HG02938 (cell line): ENCODE data around the gene TPT1.
A peak's percentile ranks its signal among the peaks of the same experiment; 100 is the strongest.
"Not testable (repeated sequence)": the region's sequence is repeated elsewhere in the genome, so short reads cannot be mapped to it uniquely, and the experiment has no call there.

Experiments
- ATAC-seq: cut with Tn5 transposase; IDR thresholded peaks from one replicate; pipeline ENCODE4 v1.9.1; 2021; ENCODE audit warnings: mild to moderate bottlenecking, moderate library complexity; ENCODE audit not compliant: unreplicated experiment

The TPT1 gene

DNA sequence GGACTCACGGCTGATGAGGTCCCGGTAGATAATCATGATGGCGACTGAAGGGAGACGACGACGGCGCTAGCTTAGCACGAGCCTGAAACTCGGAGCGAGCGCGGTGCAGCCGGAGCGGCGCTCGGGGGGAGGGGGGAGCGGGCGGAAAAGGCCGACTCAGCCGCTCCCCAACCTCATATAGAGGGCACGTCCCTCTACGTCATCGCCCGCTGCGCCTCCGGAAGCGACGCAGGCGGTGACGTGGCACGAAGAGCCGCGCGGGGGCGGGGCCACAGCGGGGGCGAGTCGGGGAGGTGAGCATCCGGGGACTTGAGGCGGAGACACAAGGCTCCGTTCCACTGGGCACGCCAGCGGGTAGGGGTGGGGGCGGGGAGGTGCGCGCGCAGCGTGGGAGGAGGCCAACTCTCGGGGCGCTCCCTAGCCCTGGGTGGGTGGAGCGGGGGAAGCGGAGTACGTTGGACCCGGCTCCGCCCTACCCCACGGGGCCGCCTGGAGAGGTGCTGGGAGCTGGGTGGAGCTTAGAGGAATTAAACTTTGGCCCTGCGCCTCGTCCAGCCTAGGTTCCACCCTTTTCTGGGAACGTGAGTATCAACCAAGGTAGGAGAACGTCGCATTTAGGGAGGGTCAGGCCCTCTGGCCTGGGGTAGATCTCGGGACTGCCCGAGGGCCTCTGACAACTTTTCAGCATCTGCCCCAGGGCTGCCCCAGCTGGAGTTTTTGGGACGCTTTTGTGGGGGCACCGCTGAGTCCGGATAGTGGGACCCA is at the start of gene TPT1:
Gene TPT1, minus strand, starts transcription at position 150 of the 765 bp plus-strand sequence. Its CDS starts 114 bp downstream, at position 36.
- ATAC-seq, result peak; percentile 79

DNA sequence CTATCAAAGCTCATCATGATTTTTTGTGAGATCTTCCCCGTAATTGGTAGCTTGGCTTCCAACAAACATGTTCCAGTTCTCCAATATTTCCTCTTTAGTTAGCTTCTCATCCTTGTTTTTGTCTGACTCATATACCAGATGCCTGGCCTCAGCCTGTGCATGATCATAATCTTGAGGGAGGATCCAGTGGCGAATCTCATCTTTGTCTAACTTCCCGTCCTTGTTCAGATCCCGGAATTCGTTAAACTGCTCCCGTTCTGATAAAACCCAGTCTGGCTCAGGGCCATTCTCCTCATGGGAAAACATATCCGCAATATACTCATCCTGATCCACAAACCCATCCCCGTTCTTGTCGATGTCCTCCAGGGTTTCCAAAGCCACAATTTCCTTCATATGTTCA is 49.4 kb upstream of the TPT1 start:
- ATAC-seq, result not testable (repeated sequence)

DNA sequence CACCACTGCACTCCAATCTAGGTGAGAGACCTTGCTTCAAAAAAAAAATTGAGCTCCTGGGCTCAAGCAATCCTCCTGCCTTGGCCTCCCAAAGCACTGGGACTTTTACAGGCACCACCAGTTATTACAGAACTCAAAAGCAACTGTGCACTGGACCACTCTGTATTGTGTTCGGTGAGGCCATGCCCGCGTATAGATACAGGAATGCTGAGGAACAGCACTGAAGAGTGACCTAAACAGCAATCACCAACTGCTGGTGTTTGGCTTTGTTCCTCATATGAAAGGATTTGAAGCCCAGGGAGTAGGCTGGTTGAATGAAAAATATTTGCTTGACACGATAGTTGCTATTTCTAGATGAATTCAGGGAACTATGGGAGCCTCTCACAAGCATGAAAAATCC is 47.7 kb upstream of the TPT1 start:
- no peak for ATAC-seq

GRCh38 chr13:45386892-45387575 is 46.1 kb upstream of the TPT1 start:
- not testable (repeated sequence) for ATAC-seq

- ATAC-seq, result no peak
These were observed 45.0 kb upstream of the TPT1 start for GRCh38 chr13:45385907-45386553.

- ATAC-seq, result no peak
These were observed 44.3 kb upstream of the TPT1 start for GRCh38 chr13:45385320-45385719.

DNA sequence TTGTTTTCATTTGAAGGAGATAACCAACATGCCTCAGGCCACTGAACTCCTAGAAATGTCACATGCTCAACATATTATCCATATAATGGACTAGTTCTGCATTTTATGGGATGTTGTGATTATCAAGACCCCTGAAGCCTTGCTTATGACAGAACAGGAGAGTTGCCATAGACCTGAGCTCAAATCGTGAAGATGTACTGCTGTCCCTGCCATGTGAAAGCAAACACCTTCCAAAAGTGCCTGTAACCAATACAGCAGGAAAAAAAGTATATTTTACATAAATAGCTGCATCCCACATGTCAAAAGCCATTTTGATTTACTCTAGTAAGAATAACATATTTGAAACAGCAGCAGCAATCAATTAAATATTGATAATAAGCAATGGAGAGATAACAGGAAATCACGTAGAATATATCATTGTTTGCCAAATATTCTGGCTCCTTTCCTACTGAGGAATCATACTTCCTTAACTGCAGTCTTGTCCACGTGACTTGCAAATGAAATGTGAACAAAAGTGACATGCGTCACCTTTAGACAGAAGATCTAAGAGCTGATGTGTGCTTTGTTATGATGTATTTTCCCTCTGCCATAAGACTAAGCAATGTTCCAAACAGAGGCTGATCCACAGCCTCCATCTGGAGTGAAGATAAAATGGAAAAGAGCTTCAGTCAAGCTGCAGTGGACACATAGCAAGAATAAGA is 43.6 kb upstream of the TPT1 start:
- ATAC-seq, result no peak

GRCh38 chr13:45382739-45383138 is 41.8 kb upstream of the TPT1 start:
- ATAC-seq, result not testable (repeated sequence)

- no peak for ATAC-seq
These were observed 40.2 kb upstream of the TPT1 start for GRCh38 chr13:45381196-45381595.

DNA sequence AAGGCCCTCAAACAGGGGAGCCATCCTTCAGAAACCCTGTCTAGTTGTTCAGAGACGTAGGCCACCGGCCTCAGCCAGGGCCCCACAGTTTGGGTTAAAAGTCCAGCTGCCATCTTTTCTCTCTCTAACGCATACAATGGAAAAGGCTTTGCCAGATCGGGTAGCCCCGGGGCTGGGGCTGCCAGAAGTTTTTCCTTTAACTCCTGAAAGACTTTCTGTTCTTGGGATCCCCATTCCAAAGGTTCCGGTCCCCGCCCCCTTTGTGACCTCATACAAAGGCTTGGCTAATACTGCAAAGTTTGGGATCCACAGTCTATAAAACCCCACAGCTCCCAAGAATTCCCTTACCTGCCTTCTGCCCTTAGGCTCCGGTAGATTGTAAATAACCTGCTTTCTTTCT is 39.7 kb upstream of the TPT1 start:
- ATAC-seq, result not testable (repeated sequence)

DNA sequence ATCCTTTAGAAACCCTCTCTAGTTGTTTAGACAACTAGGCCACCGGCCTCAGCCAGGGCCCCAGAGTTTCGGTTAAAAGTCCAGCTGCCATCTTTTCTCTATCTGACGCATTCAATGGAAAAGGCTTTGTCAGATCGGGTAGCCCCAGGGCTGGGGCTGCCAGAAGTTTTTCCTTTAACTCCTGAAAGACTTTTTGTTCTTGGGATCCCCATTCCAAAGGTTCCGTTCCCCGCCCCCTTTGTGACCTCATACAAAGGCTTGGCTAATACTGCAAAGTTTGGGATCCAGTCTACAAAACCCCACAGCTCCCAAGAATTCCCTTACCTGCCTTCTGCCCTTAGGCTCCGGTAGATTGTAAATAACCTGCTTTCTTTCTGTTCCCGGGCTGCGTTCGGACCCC is 38.5 kb upstream of the TPT1 start:
- ATAC-seq, result not testable (repeated sequence)

- ATAC-seq, result not testable (repeated sequence)
These were observed 37.8 kb upstream of the TPT1 start for GRCh38 chr13:45378786-45379185.

DNA sequence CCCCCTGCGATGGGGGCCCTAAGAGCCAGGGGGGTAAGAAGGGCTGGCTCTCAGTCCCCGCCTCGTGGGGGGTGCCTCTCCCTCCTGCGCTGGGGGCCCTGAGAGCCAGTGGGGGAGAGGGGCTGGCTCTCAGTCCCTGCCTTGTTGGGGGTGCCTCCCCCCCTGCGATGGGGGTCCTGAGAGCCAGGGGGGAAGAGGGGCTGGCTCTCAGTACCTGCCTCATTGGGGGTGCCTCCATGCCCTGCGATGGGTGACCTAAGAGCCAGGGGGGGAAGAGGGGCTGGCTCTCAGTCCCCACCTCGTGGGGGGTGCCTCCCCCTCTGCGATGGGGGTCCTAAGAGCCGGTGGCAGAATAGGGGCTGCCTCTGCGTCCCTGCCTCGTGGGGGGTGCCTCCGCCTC is 36.3 kb upstream of the TPT1 start:
- not testable (repeated sequence) for ATAC-seq

GRCh38 chr13:45376651-45377050 is 35.7 kb upstream of the TPT1 start:
- ATAC-seq, result not testable (repeated sequence)

GRCh38 chr13:45374917-45375316 is 33.9 kb upstream of the TPT1 start:
- ATAC-seq, result no peak

DNA sequence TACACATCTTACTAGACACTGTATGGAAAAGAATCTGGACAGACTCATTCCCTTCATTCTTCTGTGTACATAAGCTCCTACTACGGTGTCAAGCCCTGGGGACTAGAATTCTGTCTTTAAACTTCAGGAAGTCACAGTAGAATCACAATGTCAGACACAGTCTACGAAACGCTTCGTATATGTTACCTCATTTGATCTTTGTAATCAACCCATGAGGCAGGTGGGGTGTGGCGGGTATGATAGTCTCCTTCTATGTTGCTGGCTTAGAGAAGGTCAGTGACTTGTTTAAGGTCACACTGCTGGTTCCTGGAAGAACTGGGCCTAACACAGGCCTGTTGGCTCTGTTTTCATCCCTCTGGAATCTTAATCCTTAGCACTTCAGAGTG is 32.2 kb upstream of the TPT1 start:
- no peak for ATAC-seq

DNA sequence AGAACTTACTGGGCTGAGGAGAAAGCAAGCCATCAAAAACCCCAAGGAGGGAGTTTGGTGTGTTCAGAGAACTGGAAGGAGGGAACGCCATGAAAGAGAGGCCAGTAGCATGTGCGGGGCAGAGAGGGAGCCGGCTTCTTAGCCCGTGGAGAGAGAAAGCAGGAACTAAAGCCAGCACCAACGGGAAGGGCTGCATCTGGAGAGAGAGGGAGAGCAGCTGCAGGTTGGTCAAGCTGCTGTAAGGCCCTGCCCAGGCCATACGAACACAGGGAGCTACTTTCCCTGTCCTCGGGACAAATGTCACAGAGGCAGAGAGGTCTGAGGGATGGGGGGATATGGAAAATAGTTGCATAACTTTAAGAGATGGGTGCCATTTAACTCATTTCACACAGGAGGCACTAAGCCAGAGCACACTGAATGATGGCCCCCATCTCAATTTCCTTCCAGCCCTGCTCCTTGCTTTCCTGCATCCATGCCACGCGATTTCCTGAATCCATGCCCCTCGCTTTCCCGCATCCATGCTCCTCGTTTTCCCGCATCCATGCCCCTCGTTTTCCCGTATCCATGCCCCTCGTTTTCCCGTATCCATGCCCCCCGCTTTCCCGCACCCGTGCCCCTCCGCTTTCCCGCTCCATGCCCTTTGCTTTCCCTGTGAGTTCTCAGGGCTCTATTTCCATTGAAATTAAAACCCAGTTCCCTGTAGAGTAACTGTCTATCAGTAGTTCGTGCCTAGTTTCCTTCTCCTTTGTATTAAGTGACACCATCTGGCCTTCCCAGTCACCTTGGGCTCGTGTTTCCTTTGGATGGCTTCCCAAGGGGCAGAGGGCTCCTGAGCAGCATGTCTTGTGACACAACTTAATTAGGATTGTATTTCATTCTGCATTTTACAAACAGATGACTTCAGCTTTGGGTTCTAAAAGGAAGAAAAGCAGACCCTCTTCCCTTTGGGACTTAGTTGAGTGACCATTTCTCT is 31.5 kb upstream of the TPT1 start:
- ATAC-seq, result no peak

DNA sequence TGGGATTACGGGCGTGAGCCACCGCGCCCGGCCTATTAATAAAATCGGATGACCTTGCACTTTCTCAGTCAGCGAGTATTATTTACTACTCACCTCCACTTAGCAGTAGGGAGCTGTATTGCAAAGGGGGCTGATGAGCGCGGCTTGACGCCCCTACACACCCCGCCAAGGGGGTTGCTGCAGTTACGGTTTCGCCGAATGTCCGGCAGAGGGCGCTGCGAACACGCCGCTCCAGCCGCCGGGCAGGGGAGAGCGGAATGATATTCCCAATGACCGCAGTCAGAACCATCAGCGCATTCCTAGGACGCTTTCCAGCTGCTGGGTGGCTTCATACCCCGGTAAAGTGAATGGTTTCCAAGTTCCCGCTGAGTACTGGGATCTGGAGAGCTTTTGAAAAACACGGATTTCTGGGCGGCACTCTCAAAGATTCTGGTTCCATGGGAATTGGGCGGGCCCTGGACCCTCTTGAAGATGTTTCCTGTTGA is 30.0 kb upstream of the TPT1 start:
- no peak for ATAC-seq

DNA sequence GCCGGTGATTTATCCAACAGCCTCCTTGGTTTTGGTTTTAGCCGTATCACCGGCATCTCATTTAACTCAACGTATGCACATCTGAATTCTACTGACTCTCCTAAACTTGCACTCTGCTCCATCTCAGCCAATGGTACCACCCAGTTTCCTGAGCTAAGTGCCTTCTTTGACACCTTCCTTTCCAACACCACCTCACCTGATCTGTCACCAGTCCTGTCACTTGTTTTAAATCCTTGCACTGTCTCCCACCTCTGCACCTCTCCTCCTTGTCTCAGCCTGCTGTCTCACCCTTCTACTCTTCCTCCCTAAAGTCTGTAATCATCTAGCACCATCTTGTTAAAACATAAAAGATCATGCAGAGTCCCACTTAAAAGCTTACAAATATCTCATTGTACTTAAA is 28.1 kb upstream of the TPT1 start:
- ATAC-seq, result no peak

DNA sequence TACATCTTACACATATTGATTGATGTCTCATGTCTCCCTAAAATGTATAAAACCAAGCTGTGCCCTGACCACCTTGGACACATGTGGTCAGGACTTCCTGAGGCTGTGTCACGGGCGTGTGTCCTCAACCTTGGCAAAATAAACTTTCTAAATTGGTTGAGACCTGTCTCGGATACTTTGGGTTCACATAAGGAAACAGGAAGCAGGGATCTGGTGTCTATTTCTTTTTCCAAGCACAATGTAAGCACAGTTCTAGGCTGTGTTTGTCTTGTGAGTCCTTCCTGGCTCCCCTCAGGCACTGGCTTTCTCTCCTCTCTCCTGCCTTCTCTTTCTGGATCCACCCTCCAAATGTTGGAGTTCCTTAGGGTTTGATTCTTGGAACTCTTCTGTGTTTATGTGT is 27.6 kb upstream of the TPT1 start:
- no peak for ATAC-seq
